HG03432 (cell line): ENCODE measurements around the gene FMN1.
A peak's percentile ranks its signal among the peaks of the same experiment; 100 is the strongest.

Experiments used
- ATAC-seq: cut with Tn5 transposase; IDR thresholded peaks from one replicate; pipeline ENCODE4 v1.9.1; 2021; ENCODE audit warnings: mild to moderate bottlenecking, moderate library complexity; ENCODE audit not compliant: unreplicated experiment

The FMN1 gene

DNA sequence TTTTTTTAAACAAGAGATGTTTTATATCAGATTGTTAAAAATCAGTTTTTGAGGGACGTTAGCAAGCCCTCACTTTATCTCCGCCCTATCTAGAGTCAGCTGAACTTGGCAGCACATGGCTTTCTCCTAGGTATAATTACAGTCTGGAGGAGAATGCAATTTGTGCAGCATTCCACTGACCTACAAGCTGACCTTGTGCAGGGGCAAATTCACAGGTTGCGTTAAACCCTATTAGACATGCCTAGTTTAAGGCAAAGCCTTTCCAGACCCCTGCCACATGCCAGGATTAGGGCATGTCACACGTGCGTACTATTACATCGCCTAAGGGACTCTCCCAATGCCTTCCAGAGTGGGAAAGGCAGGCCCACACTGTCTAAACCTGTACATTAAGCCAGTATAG is 252.7 kb downstream of the FMN1 start:
- ATAC-seq: no peak

DNA sequence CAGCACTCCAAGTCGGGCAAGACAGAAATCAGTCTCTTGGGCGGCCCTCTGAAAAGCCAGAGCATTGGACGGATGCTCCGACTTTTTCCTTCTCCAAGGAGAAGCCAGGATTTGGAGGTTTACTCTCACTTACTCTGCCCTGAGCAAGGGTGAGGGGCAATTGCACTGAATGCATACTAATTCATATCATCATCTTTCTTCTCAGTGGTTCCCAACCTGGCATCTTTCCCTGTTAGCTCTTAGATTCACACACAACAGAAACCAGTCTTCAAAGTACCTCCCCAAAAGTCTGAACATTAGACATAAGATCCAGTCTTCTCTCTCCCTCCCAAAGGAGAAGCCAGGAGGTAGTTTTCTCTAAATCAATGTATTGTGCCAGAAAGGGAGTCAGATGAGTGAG is 257.5 kb downstream of the FMN1 start:
- ATAC-seq: no peak

DNA sequence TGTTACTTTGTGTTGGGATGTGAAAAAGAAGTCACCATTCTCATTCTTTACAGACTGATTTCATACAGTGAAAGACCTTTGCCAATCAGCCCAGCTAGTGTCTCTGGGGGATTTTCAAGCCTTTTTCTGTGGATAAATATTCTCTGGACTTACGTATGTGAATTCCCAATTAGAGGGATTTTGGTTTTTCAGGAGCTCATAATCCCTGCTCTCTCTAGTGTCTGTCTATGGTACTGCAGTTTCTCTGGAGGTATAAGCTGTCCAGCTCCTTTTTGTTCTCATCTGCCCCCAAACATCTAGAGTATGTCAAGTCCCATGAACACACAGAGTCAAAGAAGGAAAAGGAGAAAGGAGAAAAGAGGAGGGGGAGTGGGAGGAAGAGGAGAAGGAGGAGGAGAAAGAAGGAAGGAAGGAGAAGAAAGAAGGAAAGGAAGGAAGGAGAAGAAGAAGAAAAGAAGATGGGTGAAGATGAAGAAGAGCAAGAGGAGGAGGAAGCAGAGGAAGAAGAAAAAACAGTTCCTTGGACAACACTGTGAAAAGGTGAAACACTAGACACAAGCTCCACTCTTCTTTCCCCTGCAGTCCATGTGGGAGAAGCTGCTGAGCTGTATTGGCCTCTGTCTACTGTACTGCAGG is 258.1 kb downstream of the FMN1 start:
- no peak for ATAC-seq

DNA sequence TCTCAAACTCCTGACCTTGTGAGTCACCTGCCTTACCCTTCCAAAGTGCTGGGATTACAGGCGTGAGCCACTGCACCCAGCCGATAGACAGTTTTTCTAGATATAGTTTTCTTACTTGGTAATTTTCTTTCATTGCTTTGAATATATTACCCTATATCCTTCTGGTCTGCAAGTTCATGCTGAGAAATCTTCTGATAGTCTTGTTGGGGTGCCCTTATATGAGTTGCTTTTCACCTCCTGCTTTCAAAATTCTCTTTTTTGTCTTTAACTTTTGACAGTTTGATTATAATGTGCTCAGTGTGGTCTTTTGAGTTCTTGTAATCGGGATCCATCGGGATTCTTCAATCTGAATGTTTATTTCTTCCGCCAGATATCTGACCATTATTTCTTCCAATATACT is 259.4 kb downstream of the FMN1 start:
- ATAC-seq: no peak

DNA sequence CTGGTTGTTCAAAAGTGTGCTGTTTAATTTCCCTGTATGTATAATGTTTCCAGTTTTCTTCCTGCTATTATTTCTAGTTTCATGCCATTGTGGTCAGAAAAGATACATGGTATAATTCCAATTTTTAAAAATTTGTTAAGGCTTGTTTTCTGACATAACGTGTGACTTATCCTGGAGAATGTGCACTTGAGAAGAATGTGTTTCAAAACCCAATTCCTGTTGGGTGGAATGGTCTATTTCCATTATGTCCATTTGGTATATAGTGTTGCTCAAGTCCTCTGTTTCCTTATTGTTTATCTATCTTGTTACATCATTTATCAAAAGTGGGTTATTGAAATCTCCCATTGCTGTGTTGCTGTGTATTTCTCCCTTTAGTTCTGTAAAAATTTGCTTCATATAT is 261.3 kb downstream of the FMN1 start:
- ATAC-seq: no peak

DNA sequence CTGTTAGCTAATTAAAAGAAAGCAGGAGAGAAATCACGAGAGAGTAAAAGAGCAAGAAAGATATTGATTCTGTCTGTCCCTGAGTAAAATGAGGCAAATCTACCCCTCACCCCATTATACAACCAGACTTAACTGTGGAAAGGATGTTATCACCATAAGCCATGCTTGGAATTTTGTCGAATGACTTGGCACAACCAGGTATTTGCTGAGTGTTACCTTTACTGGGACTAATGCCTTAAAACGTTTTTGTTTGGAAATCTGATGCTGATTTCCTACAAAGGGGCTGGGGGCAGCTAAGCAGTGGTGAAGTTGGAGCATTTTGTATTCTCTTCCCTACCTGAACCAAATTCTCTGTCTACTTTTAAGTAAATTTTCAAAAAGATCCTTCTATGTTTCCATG is 265.6 kb downstream of the FMN1 start:
- ATAC-seq: no peak

DNA sequence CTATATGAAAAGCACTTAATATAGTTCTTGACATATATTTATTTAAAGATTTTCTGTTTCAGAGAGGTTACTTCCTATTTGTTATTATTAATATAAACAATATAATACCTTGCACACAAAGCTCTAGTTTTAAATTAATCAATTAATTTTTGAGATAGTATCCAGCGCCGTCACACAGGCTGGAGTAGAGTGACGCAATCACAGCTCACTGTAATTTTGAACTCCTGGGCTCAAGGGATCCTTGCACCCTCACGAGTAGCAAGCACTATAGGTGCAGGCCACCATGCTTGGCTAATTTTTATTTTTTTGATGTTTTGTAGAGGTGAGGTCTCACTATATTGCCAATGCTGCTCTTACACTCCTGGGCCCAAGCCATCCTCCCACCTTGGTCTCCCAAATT is 267.4 kb downstream of the FMN1 start:
- no peak for ATAC-seq

DNA sequence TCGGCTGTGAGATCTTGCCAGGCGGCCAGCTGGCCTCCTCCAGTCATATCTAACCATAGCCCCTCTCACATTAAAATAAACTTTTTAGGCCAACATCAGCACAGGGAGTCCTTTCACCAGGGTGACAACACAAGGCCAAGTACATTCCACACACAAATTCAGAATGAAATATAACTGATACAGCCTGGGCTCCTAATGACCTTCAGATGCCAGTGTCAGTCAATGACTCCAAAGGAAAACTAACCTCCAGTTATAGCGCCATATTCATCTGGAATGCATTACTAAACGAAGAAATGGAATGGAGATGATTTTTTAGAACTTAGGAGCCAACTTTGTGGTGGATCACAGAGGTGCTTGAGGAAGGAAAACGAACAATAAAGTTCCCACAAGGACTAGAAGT is 271.3 kb downstream of the FMN1 start:
- ATAC-seq: no peak

DNA sequence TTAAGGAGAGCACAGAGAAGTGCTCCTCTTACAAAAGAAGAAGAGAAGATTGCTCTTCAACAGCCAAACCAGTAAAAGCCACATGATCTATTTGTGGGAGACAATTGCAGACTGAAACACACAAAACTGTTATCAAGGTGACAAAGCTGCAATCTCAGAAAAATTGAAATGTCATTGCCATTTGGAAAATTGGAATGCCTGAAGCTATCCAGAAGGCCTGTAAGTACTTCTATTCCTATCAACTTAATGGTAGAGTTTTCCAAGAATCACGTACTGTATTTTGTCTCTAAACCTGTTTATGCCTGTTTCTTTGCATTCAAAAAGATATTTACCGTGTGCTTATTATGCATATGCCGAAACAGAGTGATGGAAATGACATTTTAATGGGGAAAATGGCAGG is 272.0 kb downstream of the FMN1 start:
- no peak for ATAC-seq

DNA sequence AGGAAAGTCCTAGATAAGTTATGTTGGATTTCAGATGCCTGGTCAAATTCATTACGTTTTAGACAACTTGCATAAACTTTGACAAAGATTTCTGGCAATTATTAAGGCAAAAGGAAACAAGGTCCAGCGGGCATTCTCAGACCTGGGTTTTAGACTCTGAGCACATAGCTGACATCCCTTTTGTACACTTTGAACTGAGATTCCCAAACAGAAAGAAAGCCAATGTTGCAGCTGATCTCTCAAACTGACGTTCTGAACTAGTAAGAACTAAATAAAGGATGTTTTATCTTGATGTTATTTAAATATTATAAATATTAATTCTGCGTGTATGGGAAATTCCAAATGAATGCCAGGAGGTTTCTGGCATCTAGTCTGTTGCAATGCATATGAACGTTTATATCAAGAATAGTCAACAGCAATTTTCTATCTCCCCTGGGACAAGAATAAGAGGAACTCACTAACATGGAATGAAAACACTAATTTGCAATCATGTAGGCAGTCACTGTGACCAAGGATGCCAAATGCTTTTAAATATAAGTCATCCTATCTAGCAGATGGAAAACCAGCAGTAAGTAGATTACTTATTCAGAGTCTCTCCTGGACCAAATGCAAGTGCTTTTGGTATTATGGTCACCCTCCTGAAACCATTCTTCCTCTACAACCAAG is 274.6 kb downstream of the FMN1 start:
- no peak for ATAC-seq

DNA sequence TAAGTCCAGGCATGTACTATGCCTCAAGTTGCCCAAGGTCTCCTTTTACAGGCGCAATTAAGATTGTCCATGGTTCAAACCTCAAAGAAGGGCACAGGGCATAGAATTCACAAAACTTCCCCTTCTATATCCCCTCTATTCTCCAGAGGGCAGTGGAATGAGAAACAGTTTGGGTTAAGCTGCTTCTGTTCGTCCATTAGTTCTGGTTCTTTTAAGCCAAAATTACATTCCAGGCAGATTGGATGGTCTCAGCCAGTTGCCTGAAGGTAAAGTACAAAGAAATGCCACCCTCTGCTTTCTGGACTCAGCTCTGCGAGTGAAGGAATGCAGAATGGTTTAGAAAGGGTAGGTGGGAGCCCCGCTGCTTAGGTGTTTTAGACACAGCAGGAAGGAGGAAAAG is 276.0 kb downstream of the FMN1 start:
- ATAC-seq: no peak

DNA sequence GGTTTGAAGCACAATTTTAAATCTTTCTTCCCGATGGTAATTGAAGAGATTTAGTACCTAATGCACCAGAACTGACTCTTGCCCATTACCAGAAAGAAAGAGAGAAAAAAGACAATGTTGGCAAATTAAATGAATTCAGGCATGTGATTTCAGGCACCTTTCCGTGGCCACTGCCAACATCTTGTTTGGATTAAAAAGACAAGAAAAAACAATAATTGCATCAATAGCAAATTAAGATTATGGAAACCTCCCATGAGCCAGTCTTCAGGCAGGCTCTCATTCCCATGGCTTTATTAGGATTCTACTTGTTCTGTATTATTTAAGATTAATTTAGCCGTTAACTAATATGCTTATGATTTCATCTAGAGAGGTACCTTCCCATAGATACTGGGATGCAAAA is 283.7 kb downstream of the FMN1 start:
- ATAC-seq: no peak

DNA sequence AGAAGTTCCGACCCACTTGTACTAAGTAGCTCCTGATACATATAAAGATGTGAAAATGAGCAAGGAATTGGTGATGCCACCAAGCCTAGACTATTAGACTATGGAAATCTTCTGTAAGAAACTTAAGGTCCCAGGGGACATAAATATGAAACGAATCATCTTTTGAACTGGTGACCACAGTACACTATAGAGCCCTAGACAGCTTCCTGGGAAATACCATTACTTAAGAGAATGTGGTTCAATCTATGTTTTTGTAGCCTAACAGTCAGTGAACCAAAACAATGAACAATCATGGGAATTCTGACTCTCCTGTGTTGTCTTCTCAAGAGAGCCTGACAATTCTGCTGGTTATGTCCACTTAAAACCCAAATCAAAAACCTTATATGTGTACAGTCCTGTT is 285.1 kb downstream of the FMN1 start:
- no peak for ATAC-seq

DNA sequence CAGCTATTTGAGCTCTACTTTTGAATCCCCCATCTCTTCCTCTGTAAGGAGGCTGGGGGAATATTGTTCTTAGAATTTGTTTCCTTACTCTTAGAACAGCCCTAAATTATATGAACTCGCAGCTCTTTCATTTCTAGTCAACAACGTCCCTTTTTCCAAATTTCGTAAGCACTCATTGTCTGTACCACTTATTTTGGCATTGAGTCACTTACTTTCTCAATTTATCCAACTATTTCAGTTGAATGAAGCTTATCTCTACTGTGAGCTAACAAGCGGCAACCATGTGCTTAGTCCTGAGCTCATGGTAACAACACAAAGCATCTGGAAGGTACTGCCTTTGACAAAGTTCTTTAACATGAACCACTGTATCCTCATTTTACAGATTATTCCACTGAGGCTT is 285.6 kb downstream of the FMN1 start:
- peak; percentile 9 for ATAC-seq

DNA sequence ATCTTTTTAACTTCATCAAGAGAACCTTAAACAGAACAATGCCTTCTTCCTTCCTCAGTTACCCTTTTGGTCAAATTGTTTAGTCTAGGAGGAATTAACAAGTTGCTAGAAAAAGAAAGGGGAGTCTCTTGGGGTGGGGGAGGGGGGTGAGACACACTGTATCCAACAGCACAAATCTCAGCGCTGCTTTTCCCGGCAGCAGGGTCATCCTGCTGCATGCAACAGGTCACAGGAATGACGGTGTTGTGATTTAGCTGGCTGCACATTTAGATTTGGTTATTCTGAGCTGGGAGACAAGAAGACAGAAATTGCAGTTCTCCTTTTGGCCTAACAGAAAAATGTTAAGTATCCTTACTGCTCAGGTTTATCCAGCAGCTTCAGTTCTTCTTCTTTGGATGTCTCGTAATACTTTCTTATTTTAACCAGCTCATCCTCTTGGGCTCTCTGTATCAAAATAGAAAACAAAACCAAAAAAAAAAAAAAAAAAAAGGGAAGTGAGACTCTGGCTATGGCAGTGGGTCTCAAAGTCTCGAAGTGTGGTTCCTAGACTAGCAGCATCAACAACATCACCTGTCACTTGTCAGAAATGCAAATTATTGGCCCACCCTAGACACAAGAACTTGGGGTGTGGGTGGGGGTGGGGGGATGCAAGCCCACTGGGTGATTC is 286.2 kb downstream of the FMN1 start:
- peak; percentile 89 for ATAC-seq

DNA sequence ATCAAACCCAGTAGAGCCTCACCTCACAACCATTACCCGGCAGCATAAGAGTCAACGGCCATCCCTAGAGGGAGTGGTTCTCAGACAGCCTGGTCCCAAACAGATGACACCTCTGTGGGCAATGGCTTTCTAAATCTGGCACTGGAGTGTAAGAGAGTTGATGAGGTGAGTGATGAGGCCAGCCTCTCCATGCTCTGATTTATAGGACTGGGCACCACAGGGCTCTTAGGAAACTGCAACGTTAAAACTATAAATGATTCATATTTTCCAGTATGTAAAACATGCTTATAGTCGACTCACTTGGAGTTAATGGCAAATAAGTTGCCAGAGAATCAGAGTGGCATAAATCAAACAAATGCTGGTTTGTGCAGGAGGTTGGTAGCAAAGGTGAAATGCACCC is 289.0 kb downstream of the FMN1 start:
- no peak for ATAC-seq

DNA sequence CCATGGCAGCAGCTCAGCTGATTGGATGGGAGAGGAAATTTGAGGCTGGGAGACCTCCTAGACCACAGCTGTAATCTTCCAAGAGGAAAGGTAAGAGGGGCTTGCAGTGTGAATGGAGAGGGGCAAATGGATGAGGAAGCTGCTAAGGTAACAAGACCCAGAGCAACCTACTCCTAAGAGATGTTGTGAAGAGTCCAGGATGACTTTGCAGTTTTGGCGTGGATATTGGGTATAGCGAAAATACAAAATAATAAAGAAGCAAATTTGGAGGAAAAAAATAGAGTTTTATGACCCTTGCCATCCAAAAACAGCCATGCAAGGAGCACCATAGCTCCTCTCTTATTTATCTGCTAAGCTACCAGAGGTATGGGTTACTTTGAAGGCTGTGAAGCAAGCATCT is 290.1 kb downstream of the FMN1 start:
- no peak for ATAC-seq

DNA sequence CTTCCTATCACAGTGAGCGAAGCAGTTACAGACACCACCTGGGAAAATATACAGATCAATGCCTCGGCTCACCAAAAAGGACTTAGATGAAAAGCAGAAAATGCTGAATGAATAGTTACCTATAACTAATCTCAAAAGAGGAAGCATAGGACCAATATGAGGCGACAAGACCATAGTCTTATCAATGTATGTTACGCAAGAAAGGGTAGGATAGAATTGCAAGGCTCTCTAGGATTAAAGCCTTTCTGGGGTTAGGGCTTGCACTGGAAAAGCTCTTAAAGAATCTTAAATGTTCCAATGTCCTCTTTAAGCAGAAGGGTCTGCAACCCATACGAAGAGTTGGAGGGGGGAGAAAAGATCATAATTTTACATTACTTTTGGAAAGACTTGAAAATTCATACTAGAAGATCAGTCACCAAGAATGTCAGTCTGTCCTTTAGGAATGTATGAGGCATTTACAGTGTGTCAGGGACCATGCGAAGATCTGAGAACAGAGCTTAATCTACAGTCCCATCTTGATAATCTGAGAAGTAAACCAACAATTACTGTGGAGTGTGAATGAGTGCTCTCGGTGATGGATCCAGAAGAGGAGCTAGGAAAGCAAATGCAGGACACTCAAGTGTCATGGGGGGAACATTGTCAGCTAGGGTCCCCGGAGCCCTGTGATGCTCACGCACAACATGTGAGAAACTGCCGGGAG is 290.8 kb downstream of the FMN1 start:
- ATAC-seq: no peak

DNA sequence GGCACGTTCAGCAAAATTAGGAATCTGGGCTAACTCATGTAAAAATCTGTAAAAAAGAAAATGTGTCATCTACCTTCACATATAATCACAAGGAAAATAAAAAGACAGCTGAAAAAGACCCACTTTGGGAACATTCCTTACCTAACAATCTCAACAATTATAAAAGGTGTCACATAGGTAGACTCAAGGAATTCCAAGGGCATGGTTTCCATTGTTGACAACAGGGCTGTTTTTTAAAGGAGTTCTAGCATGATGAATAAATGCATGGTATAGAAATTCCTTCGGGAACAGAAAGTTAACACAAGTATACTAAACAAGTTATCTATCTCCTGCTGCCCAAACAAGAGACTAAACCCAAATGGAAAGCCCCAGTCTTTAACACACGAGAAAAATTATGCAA is 292.5 kb downstream of the FMN1 start:
- ATAC-seq: no peak

DNA sequence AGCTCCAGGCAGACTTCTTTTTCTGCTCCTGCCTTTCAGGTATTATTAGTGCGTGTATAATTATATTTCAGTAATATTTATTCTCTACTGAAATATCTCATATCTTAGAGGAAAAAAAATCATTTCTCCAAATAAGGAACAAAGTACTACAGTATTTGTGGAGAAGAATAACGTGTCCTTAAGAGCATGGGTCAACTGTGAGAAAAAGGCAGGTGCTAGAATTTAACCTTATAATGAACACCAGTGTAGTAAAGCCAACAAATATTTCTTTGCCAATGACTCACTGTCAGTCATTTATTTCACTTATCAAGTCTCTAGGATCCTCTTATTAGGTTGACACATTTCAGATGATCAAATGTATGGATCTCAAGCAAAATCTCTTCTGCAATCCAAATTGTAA is 293.3 kb downstream of the FMN1 start:
- ATAC-seq: no peak

DNA sequence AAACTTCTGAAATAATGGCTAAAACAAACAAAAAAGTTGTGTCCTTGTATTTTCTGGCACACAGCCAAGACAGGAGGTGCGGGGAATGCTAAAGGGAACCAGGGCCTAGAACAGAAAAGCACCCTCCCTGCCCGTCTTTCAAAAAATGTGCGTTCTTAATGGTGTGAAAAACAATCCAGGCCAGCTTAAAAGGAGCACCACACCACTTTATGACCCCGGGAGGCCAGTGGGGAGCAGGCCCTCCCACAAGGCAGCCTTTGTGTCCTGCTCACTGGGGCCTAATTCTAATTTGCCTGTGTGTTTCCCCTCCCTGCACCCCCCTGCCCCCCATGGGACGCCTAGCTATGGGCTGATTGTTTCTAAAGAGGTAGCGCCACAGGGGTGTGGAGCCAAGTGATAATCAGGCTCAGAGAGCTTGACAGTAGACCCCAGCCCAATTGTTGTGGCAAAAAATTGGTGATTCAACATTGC is 295.4 kb downstream of the FMN1 start:
- ATAC-seq: no peak

DNA sequence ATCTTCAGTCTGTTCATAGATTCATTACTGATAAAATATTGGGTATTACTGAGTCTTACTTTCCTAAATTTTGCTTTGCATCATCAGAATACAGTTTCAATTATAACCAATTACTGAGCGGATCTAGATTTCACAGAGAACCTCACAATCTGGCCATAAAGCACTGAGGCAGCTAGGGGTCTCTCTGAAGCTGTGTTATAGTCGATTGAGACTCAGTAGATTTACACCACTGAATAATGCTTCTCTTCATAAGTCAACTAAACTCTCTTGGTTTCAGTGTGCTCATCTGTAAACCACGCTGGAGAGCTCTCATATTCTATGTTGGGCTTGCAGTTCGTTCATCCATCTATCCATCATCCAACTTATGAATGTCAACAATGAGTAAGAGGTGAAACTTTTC is 296.1 kb downstream of the FMN1 start:
- ATAC-seq: no peak
